22Rv1 (cell line): ENCODE data around the gene NCOA6.

Experiments
- CTCF ChIP-seq: fragments of 450-650 bp; IDR thresholded peaks from 2 replicates; pipeline ENCODE4 v1.5.1; 2017; ENCODE audit warnings: mild to moderate bottlenecking
- ZFX ChIP-seq: fragments of 450-650 bp; IDR thresholded peaks from 2 replicates; pipeline ENCODE4 v1.6.1; 2017; ENCODE audit warnings: antibody characterized with exemption, borderline replicate concordance

- TF ChIP-seq CTCF (no peak), ZFX (no peak)
These were observed 71.6 kb downstream of the NCOA6 start for GRCh38 chr20:34753706-34754461.
